ENCODE measurements around the gene MUC5AC.

Gene MUC5AC

GRCh38 chr11:1121331-1121812 is 36.4 kb upstream of the MUC5AC start:
- no peak for DNase-seq
- in situ Hi-C loops (cut with HindIII; ENCODE audit: low pct_ligation_motif_present, low pct_unique_long_range_greater_than_20kb, low sequenced_read_pairs) = no loop called here

- no peak for DNase-seq
- in situ Hi-C loops (cut with HindIII; ENCODE audit: low pct_ligation_motif_present, low pct_unique_long_range_greater_than_20kb, low sequenced_read_pairs) = no loop called here
Observed at GRCh38 chr11:1121813-1122663, 35.7 kb upstream of the MUC5AC start.

GRCh38 chr11:1122664-1123002 is 35.1 kb upstream of the MUC5AC start:
- DNase-seq = no peak

GRCh38 chr11:1123970-1124369 is 33.8 kb upstream of the MUC5AC start:
- DNase-seq = no peak
- in situ Hi-C loops (cut with HindIII; ENCODE audit: low pct_ligation_motif_present, low pct_unique_long_range_greater_than_20kb, low sequenced_read_pairs) = no loop called here

More at GRCh38 chr11:1122664-1123002, 35.1 kb upstream of the MUC5AC start:
- in situ Hi-C loops (cut with HindIII; ENCODE audit: low pct_ligation_motif_present, low pct_unique_long_range_greater_than_20kb, low sequenced_read_pairs) = no loop called here

- in situ Hi-C loops (cut with HindIII; ENCODE audit: low pct_ligation_motif_present, low pct_unique_long_range_greater_than_20kb, low sequenced_read_pairs) = no loop called here
- DNase-seq = no peak
Observed at GRCh38 chr11:1125803-1126202, 31.9 kb upstream of the MUC5AC start.

GRCh38 chr11:1126491-1126926 is 31.2 kb upstream of the MUC5AC start:
- no peak for DNase-seq
- in situ Hi-C loops (cut with HindIII; ENCODE audit: low pct_ligation_motif_present, low pct_unique_long_range_greater_than_20kb, low sequenced_read_pairs) = no loop called here

- in situ Hi-C loops (cut with HindIII; ENCODE audit: low pct_ligation_motif_present, low pct_unique_long_range_greater_than_20kb, low sequenced_read_pairs) = no loop called here
- no peak for DNase-seq
Observed at GRCh38 chr11:1126935-1127663, 30.7 kb upstream of the MUC5AC start.

- no peak for DNase-seq
- in situ Hi-C loops (cut with HindIII; ENCODE audit: low pct_ligation_motif_present, low pct_unique_long_range_greater_than_20kb, low sequenced_read_pairs) = no loop called here
Observed at GRCh38 chr11:1127664-1128162, 30.0 kb upstream of the MUC5AC start.

- in situ Hi-C loops (cut with HindIII; ENCODE audit: low pct_ligation_motif_present, low pct_unique_long_range_greater_than_20kb, low sequenced_read_pairs) = no loop called here
- no peak for DNase-seq
Observed at GRCh38 chr11:1128311-1129142, 29.2 kb upstream of the MUC5AC start.

GRCh38 chr11:1129143-1129610 is 28.6 kb upstream of the MUC5AC start:
- in situ Hi-C loops (cut with HindIII; ENCODE audit: low pct_ligation_motif_present, low pct_unique_long_range_greater_than_20kb, low sequenced_read_pairs) = no loop called here
- no peak for DNase-seq

- DNase-seq = no peak
- in situ Hi-C loops (cut with HindIII; ENCODE audit: low pct_ligation_motif_present, low pct_unique_long_range_greater_than_20kb, low sequenced_read_pairs) = no loop called here
Observed at GRCh38 chr11:1129611-1130160, 28.1 kb upstream of the MUC5AC start.

- in situ Hi-C loops (cut with HindIII; ENCODE audit: low pct_ligation_motif_present, low pct_unique_long_range_greater_than_20kb, low sequenced_read_pairs) = no loop called here
- no peak for DNase-seq
Observed at GRCh38 chr11:1130276-1131032, 27.3 kb upstream of the MUC5AC start.

GRCh38 chr11:1131033-1131911 is 26.5 kb upstream of the MUC5AC start:
- no peak for DNase-seq
- in situ Hi-C loops (cut with HindIII; ENCODE audit: low pct_ligation_motif_present, low pct_unique_long_range_greater_than_20kb, low sequenced_read_pairs) = no loop called here

- in situ Hi-C loops (cut with HindIII; ENCODE audit: low pct_ligation_motif_present, low pct_unique_long_range_greater_than_20kb, low sequenced_read_pairs) = no loop called here
- DNase-seq = no peak
Observed at GRCh38 chr11:1134848-1135445, 22.8 kb upstream of the MUC5AC start.

- in situ Hi-C loops (cut with HindIII; ENCODE audit: low pct_ligation_motif_present, low pct_unique_long_range_greater_than_20kb, low sequenced_read_pairs) = no loop called here
- DNase-seq = peak; percentile 33
Observed at GRCh38 chr11:1138097-1138496, 19.7 kb upstream of the MUC5AC start.

GRCh38 chr11:1139441-1140083 is 18.2 kb upstream of the MUC5AC start:
- in situ Hi-C loops (cut with HindIII; ENCODE audit: low pct_ligation_motif_present, low pct_unique_long_range_greater_than_20kb, low sequenced_read_pairs) = no loop called here

More at GRCh38 chr11:1139441-1140083, 18.2 kb upstream of the MUC5AC start:
- DNase-seq = no peak
